ENCODE data around the gene FGF14. TPM values are rescaled to one million over a fixed set of nuclear protein-coding genes. Genes with fewer than 3 reads are reported as not detected.

Gene FGF14
- total and polyA plus RNA-seq, 2 donors (not counting 3 experiments of a cell fraction or from before 2014, with no cell fraction given) = not detected

DNA sequence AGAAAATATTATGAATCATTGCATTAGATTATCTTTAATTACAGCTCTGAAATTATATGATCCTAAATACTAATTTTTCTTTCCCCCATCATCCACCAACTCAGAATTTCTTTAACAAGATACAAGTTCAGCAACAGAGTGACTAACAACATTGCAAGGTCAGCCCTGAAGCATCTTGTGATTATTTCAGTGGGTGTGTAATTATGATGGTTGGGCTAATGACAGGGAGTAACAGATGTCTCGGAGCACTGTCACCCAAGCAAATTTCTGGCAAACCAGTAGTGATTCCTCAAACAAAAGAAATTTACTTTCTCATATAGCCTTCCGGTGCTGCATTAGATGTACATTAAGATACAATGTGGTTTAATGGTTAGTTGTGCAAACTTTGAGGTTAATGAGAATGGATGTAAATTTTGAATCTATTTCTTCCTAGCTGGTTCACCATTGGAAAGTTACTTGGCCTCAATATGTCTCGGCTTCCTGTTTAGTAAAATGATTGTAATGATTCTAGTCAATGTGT is 710.4 kb downstream of the FGF14 start:
- dilution Hi-C loops (cut with MboI; ENCODE audit: extremely low pct_ligation_motif_present, low sequenced_read_pairs) = no loop called here
- Histone ChIP-seq H3K4me1 (ENCODE audit: control insufficient read depth, extremely low read depth, insufficient read depth, low read length) (no peaks in the 10 kb centered on the region), H3K4me3 (replicated peaks in 1 of 3; ENCODE audit: insufficient read depth in 1 of 3, low read depth in 1 of 3, low read length in 3 of 3) (no peak overlapping the region), H3K27ac (ENCODE audit: insufficient read depth, low read depth, low read length) (no peak overlapping the region), H3K9ac (replicated peaks; ENCODE audit: extremely low read depth, insufficient read depth, low read length) (no peak overlapping the region), H4K20me1 (replicated peaks; ENCODE audit: control insufficient read depth, extremely low read depth, insufficient read depth, low read length) (no peaks in the 10 kb centered on the region), H3K79me2 (ENCODE audit: control insufficient read depth, insufficient read depth, low read length) (no peaks in the 10 kb centered on the region), H3K36me3 (ENCODE audit: control insufficient read depth in 2 of 2, extremely low read depth in 1 of 2, insufficient read depth in 2 of 2, low read length in 2 of 2) (no peaks in the 10 kb centered on the region), H3K9me3 (replicated peaks; ENCODE audit: control insufficient read depth, insufficient read depth, low read length) (no peaks in the 10 kb centered on the region), H3K9me1 (replicated peaks; ENCODE audit: control insufficient read depth, extremely low read depth, insufficient read depth, low read length) (no peaks in the 10 kb centered on the region), H3K27me3 (ENCODE audit: control insufficient read depth in 2 of 2, insufficient read depth in 2 of 2, low read length in 2 of 2) (no peaks in the 10 kb centered on the region), H2AFZ (ENCODE audit: low read depth, low read length) (no peak overlapping the region), H3K4me2 (ENCODE audit: insufficient read depth, low read length) (no peak overlapping the region)
- intact Hi-C loops (cut with micrococcal nuclease) = no loop called here
- ChIA-PET CTCF (interaction anchor here (1.4 kb wide), 1 partner anchor 30 kb away, joined by 3 read pairs; no protein-coding TSS in a partner anchor), POLR2A (no interaction called here)
- no peak for TF ChIP-seq MYC (IDR thresholded peaks at IDR 0.05; ENCODE audit: low read depth, low read length)
- no peak for TF ChIP-seq JUN (IDR thresholded peaks at IDR 0.05; ENCODE audit: borderline replicate concordance, insufficient read depth, insufficient read length, low read depth)
- TF ChIP-seq, protein P1, sequence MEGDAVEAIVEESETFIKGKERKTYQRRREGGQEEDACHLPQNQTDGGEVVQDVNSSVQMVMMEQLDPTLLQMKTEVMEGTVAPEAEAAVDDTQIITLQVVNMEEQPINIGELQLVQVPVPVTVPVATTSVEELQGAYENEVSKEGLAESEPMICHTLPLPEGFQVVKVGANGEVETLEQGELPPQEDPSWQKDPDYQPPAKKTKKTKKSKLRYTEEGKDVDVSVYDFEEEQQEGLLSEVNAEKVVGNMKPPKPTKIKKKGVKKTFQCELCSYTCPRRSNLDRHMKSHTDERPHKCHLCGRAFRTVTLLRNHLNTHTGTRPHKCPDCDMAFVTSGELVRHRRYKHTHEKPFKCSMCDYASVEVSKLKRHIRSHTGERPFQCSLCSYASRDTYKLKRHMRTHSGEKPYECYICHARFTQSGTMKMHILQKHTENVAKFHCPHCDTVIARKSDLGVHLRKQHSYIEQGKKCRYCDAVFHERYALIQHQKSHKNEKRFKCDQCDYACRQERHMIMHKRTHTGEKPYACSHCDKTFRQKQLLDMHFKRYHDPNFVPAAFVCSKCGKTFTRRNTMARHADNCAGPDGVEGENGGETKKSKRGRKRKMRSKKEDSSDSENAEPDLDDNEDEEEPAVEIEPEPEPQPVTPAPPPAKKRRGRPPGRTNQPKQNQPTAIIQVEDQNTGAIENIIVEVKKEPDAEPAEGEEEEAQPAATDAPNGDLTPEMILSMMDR (IDR thresholded peaks at IDR 0.05; ENCODE audit: extremely low read depth in 1 of 2, insufficient read depth in 1 of 2, low read depth in 1 of 2, low read length in 2 of 2) = no peak
- TF ChIP-seq GATA2 (IDR thresholded peaks at IDR 0.05; ENCODE audit: insufficient read depth, insufficient read length, low read depth, low read length) = no peak
- TF ChIP-seq POLR2A (IDR thresholded peaks at IDR 0.05; ENCODE audit: low read depth, low read length) = no peak
- DNase-seq (ENCODE audit: low read depth, low spot score) (no peak), FAIRE-seq (no peak)
- BruUV-seq (replicated peaks) = no TSS peak

DNA sequence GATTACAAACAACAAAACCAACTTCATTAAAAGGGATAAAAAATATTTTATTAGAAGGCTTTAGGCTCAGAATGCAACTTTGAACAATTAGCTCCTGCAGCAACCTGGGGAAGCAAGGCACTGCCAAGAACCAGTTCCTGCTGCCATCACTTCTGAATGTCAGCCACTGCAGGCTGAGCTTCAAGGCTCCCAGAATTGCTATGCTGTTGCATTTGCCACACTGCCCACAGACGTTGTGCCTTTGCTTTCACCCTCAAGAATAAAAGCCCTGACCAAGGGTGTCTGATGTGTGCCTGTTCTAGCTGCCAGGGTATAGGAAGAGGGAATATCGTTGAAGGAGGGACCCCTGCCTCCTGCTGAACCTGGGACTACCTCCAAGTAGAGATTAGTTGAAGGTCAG is 711.0 kb downstream of the FGF14 start:
- Histone ChIP-seq H3K9ac (replicated peaks; ENCODE audit: extremely low read depth, insufficient read depth, low read length) (no peak overlapping the region), H3K36me3 (ENCODE audit: control insufficient read depth in 2 of 2, extremely low read depth in 1 of 2, insufficient read depth in 2 of 2, low read length in 2 of 2) (no peaks in the 10 kb centered on the region), H3K79me2 (ENCODE audit: control insufficient read depth, insufficient read depth, low read length) (no peaks in the 10 kb centered on the region), H3K9me1 (replicated peaks; ENCODE audit: control insufficient read depth, extremely low read depth, insufficient read depth, low read length) (no peaks in the 10 kb centered on the region), H3K27me3 (ENCODE audit: control insufficient read depth in 2 of 2, insufficient read depth in 2 of 2, low read length in 2 of 2) (no peaks in the 10 kb centered on the region), H3K4me2 (ENCODE audit: insufficient read depth, low read length) (no peak overlapping the region), H3K4me1 (ENCODE audit: control insufficient read depth, extremely low read depth, insufficient read depth, low read length) (no peaks in the 10 kb centered on the region), H3K4me3 (replicated peaks in 1 of 3; ENCODE audit: insufficient read depth in 1 of 3, low read depth in 1 of 3, low read length in 3 of 3) (no peak overlapping the region), H4K20me1 (replicated peaks; ENCODE audit: control insufficient read depth, extremely low read depth, insufficient read depth, low read length) (no peaks in the 10 kb centered on the region), H3K27ac (ENCODE audit: insufficient read depth, low read depth, low read length) (no peak overlapping the region), H3K9me3 (replicated peaks; ENCODE audit: control insufficient read depth, insufficient read depth, low read length) (no peaks in the 10 kb centered on the region), H2AFZ (ENCODE audit: low read depth, low read length) (no peak overlapping the region)
- intact Hi-C loops (cut with micrococcal nuclease) (no loop called here), dilution Hi-C loops (cut with MboI; ENCODE audit: extremely low pct_ligation_motif_present, low sequenced_read_pairs) (no loop called here)
- TF ChIP-seq POLR2A (IDR thresholded peaks at IDR 0.05; ENCODE audit: low read depth, low read length) = no peak
- TF ChIP-seq POLR2AphosphoS5 (IDR thresholded peaks at IDR 0.05; ENCODE audit: insufficient read depth, low read depth, low read length) = no peak
- no peak for TF ChIP-seq GATA2 (IDR thresholded peaks at IDR 0.05; ENCODE audit: insufficient read depth, insufficient read length, low read depth, low read length)
- TF ChIP-seq EZH2 (IDR thresholded peaks at IDR 0.05; ENCODE audit: borderline replicate concordance, low read depth, low read length, severe bottlenecking) = no peak
- no peak for TF ChIP-seq MYC (IDR thresholded peaks at IDR 0.05; ENCODE audit: low read depth, low read length)
- TF ChIP-seq, protein P1 (IDR thresholded peaks at IDR 0.05; ENCODE audit: extremely low read depth in 1 of 2, insufficient read depth in 1 of 2, low read depth in 1 of 2, low read length in 2 of 2) = no peak
- TF ChIP-seq FOS (IDR thresholded peaks at IDR 0.05; ENCODE audit: borderline replicate concordance, insufficient read depth, low read length) = no peak
- TF ChIP-seq JUN (IDR thresholded peaks at IDR 0.05; ENCODE audit: borderline replicate concordance, insufficient read depth, insufficient read length, low read depth) = no peak
- TF ChIP-seq, protein P2, sequence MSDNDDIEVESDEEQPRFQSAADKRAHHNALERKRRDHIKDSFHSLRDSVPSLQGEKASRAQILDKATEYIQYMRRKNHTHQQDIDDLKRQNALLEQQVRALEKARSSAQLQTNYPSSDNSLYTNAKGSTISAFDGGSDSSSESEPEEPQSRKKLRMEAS (IDR thresholded peaks at IDR 0.05; ENCODE audit: insufficient read depth, insufficient read length) = no peak
- FAIRE-seq (no peak), DNase-seq (ENCODE audit: low read depth, low spot score) (no peak)
- no TSS peak for BruUV-seq (replicated peaks)
- CTCF ChIA-PET = interaction anchor here (1.4 kb wide), 1 partner anchor 29 kb away, joined by 3 read pairs; no protein-coding TSS in a partner anchor
- POLR2A ChIA-PET = no interaction called here
